Fibroblast of skin of left quadriceps (primary cell): ENCODE results near the gene COPE.
"Not testable (repeated sequence)": the region's sequence is repeated elsewhere in the genome, so short reads cannot be mapped to it uniquely, and the experiment has no call there.

ENCODE experiments used
- DNase-seq, 2 experiments: peaks; one replicate each; pipeline ENCODE4 v3.0.0-alpha.2; 2013; ENCODE audit warnings: low read depth in 2 of 2

The COPE gene

GRCh38 chr19:18919086-18919899 lies at the start of gene COPE, which contains the start of gene DDX49:
Gene COPE (minus strand): TSS chr19:18919387. CDS start chr19:18919348, 39 bp downstream.
Gene DDX49 (plus strand): TSS chr19:18919715. CDS start chr19:18919742, 27 bp downstream.
- peak; percentile 100 for DNase-seq

GRCh38 chr19:18967358-18968146 lies 48.4 kb upstream of the COPE start:
- DNase-seq = no peak

- no peak for DNase-seq
Measured at GRCh38 chr19:18966307-18966706, 47.1 kb upstream of the COPE start.

GRCh38 chr19:18964121-18964520 lies 44.9 kb upstream of the COPE start:
- no peak for DNase-seq

GRCh38 chr19:18961767-18962620 lies 42.8 kb upstream of the COPE start:
- DNase-seq = no peak

- DNase-seq = no peak
Measured at GRCh38 chr19:18960370-18960769, 41.2 kb upstream of the COPE start.

GRCh38 chr19:18955042-18955441 lies 35.9 kb upstream of the COPE start:
- no peak for DNase-seq

- no peak for DNase-seq
Measured at GRCh38 chr19:18954094-18954493, 34.9 kb upstream of the COPE start.

GRCh38 chr19:18952364-18953003 lies 33.3 kb upstream of the COPE start:
- not testable (repeated sequence) for DNase-seq

GRCh38 chr19:18951721-18952281 lies 32.6 kb upstream of the COPE start:
- no peak for DNase-seq

GRCh38 chr19:18949858-18950257 lies 30.7 kb upstream of the COPE start:
- DNase-seq = no peak

GRCh38 chr19:18948976-18949356 lies 29.8 kb upstream of the COPE start:
- no peak for DNase-seq

GRCh38 chr19:18948075-18948975 lies 29.1 kb upstream of the COPE start:
- DNase-seq = no peak

- no peak for DNase-seq
Measured at GRCh38 chr19:18946918-18947317, 27.7 kb upstream of the COPE start.

- DNase-seq = no peak
Measured at GRCh38 chr19:18946335-18946734, 27.1 kb upstream of the COPE start.

GRCh38 chr19:18945297-18945696 lies 26.1 kb upstream of the COPE start:
- DNase-seq = no peak

GRCh38 chr19:18943465-18943864 lies 24.3 kb upstream of the COPE start:
- DNase-seq = no peak

- DNase-seq = no peak
Measured at GRCh38 chr19:18942692-18943091, 23.5 kb upstream of the COPE start.

- DNase-seq = no peak
Measured at GRCh38 chr19:18941628-18942354, 22.6 kb upstream of the COPE start.
